Measurements from ENCODE around the gene FBXO41. TPM values are rescaled to one million over a fixed set of nuclear protein-coding genes. Genes with fewer than 3 reads are reported as not detected.
A peak's percentile ranks its signal among the peaks of the same experiment; 100 is the strongest.

The FBXO41 gene
- total RNA-seq, 1 donor from 2014 or later: 5.2 TPM

DNA sequence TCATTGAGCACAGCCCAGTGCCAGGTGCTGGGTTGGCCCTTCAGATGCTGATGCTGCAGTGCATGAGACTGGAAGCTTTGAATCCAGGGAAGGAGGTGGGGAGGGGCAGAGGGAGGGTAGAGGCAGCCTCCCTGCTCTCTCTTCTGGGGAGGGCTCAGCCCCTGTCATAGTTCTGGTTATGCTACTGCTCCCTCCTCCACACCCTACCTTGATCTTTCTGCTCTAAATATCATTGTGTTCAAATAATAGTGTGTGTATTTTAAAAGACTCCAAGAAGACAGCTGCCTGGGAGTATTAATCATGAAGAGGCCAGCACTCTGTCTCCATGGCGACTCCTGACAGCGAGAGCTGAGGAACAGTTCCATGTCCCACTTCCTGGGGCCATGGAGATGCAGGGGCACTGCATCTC is 12.9 kb upstream of the FBXO41 start:
- no peaks in the 10 kb centered on the region for H3K4me1 Mint-ChIP-seq (ENCODE audit: unreplicated experiment)
- no peak overlapping the region for H3K4me3 Mint-ChIP-seq
- TF ChIP-seq, protein P1, sequence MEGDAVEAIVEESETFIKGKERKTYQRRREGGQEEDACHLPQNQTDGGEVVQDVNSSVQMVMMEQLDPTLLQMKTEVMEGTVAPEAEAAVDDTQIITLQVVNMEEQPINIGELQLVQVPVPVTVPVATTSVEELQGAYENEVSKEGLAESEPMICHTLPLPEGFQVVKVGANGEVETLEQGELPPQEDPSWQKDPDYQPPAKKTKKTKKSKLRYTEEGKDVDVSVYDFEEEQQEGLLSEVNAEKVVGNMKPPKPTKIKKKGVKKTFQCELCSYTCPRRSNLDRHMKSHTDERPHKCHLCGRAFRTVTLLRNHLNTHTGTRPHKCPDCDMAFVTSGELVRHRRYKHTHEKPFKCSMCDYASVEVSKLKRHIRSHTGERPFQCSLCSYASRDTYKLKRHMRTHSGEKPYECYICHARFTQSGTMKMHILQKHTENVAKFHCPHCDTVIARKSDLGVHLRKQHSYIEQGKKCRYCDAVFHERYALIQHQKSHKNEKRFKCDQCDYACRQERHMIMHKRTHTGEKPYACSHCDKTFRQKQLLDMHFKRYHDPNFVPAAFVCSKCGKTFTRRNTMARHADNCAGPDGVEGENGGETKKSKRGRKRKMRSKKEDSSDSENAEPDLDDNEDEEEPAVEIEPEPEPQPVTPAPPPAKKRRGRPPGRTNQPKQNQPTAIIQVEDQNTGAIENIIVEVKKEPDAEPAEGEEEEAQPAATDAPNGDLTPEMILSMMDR (conservative IDR thresholded peaks at IDR 0.05): no peak
- peaks cover 89% of the 10 kb centered on the region for H3K27me3 Mint-ChIP-seq
- no peaks in the 10 kb centered on the region for H3K9me3 Mint-ChIP-seq
- H3K27ac Mint-ChIP-seq: no peak overlapping the region
- no peaks in the 10 kb centered on the region for H3K36me3 Mint-ChIP-seq
- DNase-seq (ENCODE audit: extremely low spot score, unreplicated experiment): no peak

DNA sequence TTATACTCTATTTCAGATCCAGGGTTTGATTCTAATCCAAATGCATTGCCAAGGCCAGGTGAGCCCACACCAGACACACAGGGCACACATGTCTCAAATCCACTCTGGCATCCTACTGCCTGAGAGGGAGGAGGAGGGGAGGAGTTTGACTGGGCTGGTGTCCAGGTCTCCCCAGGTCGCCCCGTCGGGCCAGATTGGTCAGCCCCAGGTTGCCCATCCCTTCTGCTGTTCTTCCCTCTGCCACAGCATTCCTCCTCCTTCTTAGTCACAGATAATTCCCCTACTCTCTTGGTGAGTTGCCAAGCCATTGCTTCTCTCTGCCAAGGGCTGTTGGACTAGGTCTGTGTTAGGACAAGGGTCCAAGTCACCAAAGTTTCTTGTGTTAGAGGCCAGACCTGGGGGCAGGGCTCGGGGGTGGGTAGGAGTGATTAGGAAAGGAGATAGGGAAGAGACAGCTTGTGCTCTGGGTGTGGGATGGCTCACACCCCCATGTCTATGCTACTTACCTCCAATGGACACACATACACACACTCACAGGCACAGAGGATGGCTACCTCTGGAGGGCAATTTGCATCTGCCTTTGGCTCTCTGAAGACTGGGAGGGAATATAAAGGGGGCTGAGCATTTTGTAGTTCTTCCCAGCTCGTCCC is 11.6 kb upstream of the FBXO41 start:
- Mint-ChIP-seq H3K9me3 (no peaks in the 10 kb centered on the region), H3K27ac (no peak overlapping the region), H3K4me1 (ENCODE audit: unreplicated experiment) (no peaks in the 10 kb centered on the region), H3K36me3 (no peaks in the 10 kb centered on the region), H3K27me3 (peaks cover 90% of the 10 kb centered on the region), H3K4me3 (no peak overlapping the region)
- no peak for DNase-seq (ENCODE audit: extremely low spot score, unreplicated experiment)
- TF ChIP-seq, protein P1 (conservative IDR thresholded peaks at IDR 0.05): no peak

DNA sequence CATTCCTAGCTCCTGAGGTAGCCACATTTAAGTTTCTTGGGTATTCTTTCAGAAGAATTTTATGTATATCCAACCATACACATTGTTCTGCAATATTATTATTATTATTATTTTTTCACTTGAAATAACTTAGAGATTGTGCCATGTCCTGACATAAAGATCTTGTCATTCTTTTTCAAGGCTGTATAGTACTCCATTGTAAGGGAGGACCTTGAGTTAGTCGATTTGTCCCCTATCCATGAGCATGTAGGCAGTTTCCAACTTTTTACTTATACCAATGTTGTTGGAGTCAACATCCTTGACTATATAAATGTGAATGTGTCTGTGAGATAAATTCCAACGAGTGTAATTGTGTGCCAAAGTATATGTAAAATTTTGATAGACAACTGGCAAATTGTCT is 10.0 kb upstream of the FBXO41 start:
- Mint-ChIP-seq H3K4me1 (ENCODE audit: unreplicated experiment) (no peaks in the 10 kb centered on the region), H3K27ac (no peak overlapping the region), H3K27me3 (peaks cover 90% of the 10 kb centered on the region), H3K36me3 (no peaks in the 10 kb centered on the region), H3K4me3 (no peak overlapping the region), H3K9me3 (no peaks in the 10 kb centered on the region)
- no peak for DNase-seq (ENCODE audit: extremely low spot score, unreplicated experiment)
- TF ChIP-seq, protein P1 (conservative IDR thresholded peaks at IDR 0.05): no peak

DNA sequence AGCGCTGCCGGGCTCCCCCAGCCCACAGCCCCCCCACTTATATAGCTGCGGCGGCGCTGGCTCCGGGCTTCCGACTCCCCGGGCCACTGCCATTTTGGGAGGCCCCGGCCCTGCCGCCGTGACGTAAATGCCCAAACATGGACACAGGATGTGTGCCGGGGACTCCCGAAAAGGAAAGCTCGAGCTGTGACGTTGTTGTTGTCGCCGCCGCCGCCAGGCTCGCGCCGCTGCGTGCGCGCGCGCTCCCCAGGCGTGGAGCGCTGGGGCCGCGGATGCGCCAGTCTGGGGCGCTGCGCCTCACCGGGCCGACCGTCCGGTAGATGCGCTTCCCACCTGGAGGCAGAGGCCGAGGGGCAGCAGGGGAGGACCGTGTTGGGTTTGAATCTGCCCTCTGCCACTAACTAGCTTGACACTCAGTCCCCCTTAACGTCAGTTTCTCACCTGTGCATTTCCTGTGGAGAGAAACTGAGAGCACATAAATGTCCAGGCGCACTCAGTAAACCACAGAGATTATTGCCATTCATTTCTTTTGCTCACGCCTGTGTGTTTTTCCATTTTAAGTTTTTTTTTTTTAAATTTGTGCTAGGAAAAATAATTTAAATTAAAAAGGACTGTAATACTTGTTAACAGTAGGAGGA is 9.4 kb upstream of the FBXO41 start, which contains the start of gene EGR4:
TSS of gene EGR4 (minus strand) at position 15 of the 638 bp plus-strand sequence. CDS start 231 bp downstream, outside the sequence.
- Mint-ChIP-seq H3K4me3 (peak within 1 kb of the TSS; percentile 78), H3K9me3 (no peaks in the 10 kb centered on the region), H3K27me3 (peaks cover 94% of the 10 kb centered on the region), H3K36me3 (no peaks in the 10 kb centered on the region), H3K4me1 (ENCODE audit: unreplicated experiment) (no peaks in the 10 kb centered on the region), H3K27ac (peak within 1 kb of the TSS; percentile 36)
- DNase-seq (ENCODE audit: extremely low spot score, unreplicated experiment): no peak
- TF ChIP-seq, protein P1 (conservative IDR thresholded peaks at IDR 0.05): peak; percentile 30

DNA sequence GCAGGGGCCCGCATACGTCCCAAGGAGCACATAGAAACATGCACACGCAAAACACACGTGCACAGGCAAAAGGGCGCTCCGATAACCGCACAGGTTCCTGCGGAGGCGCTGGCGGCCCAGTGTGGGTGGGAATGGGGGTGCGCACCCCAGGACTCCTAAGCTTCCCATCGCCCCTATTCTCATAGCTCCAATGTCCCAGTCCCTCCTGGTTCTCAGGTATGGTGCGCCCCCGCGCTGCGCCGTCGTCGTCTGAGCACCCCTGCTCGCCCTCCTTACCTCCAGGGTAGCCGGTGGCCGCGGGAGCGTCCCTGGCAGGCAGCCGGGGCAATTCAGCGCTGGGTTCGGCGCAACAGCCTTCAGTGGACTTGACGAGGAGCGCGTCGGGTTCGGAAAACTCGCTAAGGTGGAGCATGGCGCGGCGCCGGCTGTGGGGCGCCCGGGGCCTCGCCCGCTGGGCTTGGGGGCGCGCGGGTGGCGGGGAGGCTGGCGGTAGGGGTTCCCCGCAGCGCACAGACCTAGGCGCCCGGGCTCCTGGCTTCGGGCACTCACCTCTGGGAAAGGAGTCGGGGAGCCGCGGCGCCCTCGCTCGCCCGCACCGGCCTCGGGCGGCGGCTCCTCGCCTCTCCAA is 8.7 kb upstream of the FBXO41 start:
- Mint-ChIP-seq H3K9me3 (no peaks in the 10 kb centered on the region), H3K27ac (peak overlapping the region; percentile 36)
- TF ChIP-seq, protein P1 (conservative IDR thresholded peaks at IDR 0.05): no peak

More for the DNA sequence above, 8.7 kb upstream of the FBXO41 start:
- no peak for DNase-seq (ENCODE audit: extremely low spot score, unreplicated experiment)
- no peaks in the 10 kb centered on the region for H3K36me3 Mint-ChIP-seq
- H3K4me3 Mint-ChIP-seq: peak overlapping the region; percentile 34
- H3K27me3 Mint-ChIP-seq: peaks cover 95% of the 10 kb centered on the region
- no peaks in the 10 kb centered on the region for H3K4me1 Mint-ChIP-seq (ENCODE audit: unreplicated experiment)

Data from type B pancreatic cell (in vitro differentiated cells).